H1 (cell line): Measurements from ENCODE around the gene SPG7. TPM values are rescaled to one million over a fixed set of nuclear protein-coding genes. Genes with fewer than 3 reads are reported as not detected.

Experiments used
- CTCF ChIA-PET: fragments of 300-600 bp; sonication (Branson Sonifier 250); formaldehyde crosslinking; loops from one replicate; lab custom pipeline; 2021; ENCODE audit not compliant: partially characterized antibody; lab: Charles Lee
- POLR2A ChIA-PET: fragments of 300-600 bp; sonication (Branson Sonifier 250); formaldehyde crosslinking; loops from one replicate; lab custom pipeline; 2021; ENCODE audit warnings: inconsistent platforms; ENCODE audit not compliant: partially characterized antibody; lab: Charles Lee
- DNase-seq, 2 experiments: peaks; one replicate each; pipeline versions ENCODE4 v3.0.0 to v3.0.0-alpha.2; 2010 to 2022; ENCODE audit warnings: low spot score in 2 of 2, low read depth in 1 of 2, mixed read lengths in 1 of 2
- FAIRE-seq: peaks from 2 replicates; lab custom pipeline; 2011; peaks lifted over from hg19 to GRCh38; lab: Jason Lieb, UNC
- H2AFZ ChIP-seq: 2 replicates; pipeline ENCODE4 v1.8.1; 2012; ENCODE audit warnings: low read length, inconsistent platforms
- H2AK5ac ChIP-seq: 2 replicates; pipeline ENCODE4 v1.6.1; 2013; ENCODE audit warnings: low read depth, low read length
- H2BK120ac ChIP-seq: replicated peaks from 2 replicates; pipeline ENCODE3; 2013; ENCODE audit warnings: low read depth, low read length, inconsistent platforms
- H2BK12ac ChIP-seq: 2 replicates; pipeline ENCODE4 v1.6.1; 2013; ENCODE audit warnings: low read depth, low read length
- H2BK15ac ChIP-seq: 2 replicates; pipeline ENCODE4 v1.6.1; 2013; ENCODE audit warnings: low read length
- H2BK20ac ChIP-seq: 2 replicates; pipeline ENCODE4 v1.6.1; 2013; ENCODE audit warnings: low read length
- H2BK5ac ChIP-seq: 2 replicates; pipeline ENCODE4 v1.6.1; 2013; ENCODE audit warnings: low read depth, low read length
- H3K14ac ChIP-seq: 2 replicates; pipeline ENCODE4 v1.6.1; 2013; ENCODE audit warnings: inconsistent platforms; ENCODE audit not compliant: insufficient read length
- H3K18ac ChIP-seq: 2 replicates; pipeline ENCODE4 v1.6.1; 2013; ENCODE audit warnings: low read length; ENCODE audit errors: extremely low read depth
- H3K23ac ChIP-seq: 2 replicates; pipeline ENCODE4 v1.6.1; 2013; ENCODE audit warnings: inconsistent platforms; ENCODE audit not compliant: insufficient read length
- H3K23me2 ChIP-seq: 2 replicates; pipeline ENCODE4 v1.6.1; 2013; ENCODE audit warnings: low read depth, low read length
- H3K27ac ChIP-seq: 2 replicates; pipeline ENCODE4 v1.6.1; 2011; ENCODE audit warnings: low read depth, low read length, inconsistent platforms
- H3K27me3 ChIP-seq, 4 experiments: replicated peaks in 1 of 4; 1 replicate in 1 of 4; 2 replicates in 3 of 4; pipeline versions ENCODE4 v1.6.1 to v1.8.1; 2011 to 2013; ENCODE audit warnings: low read length in 3 of 4, mild to moderate bottlenecking in 3 of 4, inconsistent platforms in 2 of 4, mixed read lengths in 2 of 4, moderate library complexity in 1 of 4; ENCODE audit not compliant: control insufficient read depth in 3 of 4, insufficient read depth in 3 of 4; ENCODE audit errors: extremely low read depth in 1 of 4
- H3K36me3 ChIP-seq, 4 experiments: 2 replicates each; pipeline versions ENCODE4 v1.6.1 to v1.8.1; 2011 to 2013; ENCODE audit warnings: mild to moderate bottlenecking in 4 of 4, low read length in 3 of 4, moderate library complexity in 2 of 4, control low read depth in 1 of 4, inconsistent platforms in 1 of 4; ENCODE audit not compliant: insufficient read depth in 4 of 4, control insufficient read depth in 2 of 4
- H3K4ac ChIP-seq: replicated peaks from 2 replicates; pipeline ENCODE3; 2013; ENCODE audit warnings: low read length, low read depth, mixed read lengths, inconsistent platforms; ENCODE audit not compliant: insufficient read length
- H3K4me1 ChIP-seq, 4 experiments: replicated peaks in 1 of 4; 1 replicate in 1 of 4; 2 replicates in 3 of 4; pipeline versions ENCODE4 v1.6.1 to v1.8.1; 2011 to 2013; ENCODE audit warnings: low read length in 3 of 4, inconsistent platforms in 2 of 4, mixed read lengths in 1 of 4; ENCODE audit not compliant: insufficient read depth in 4 of 4, control insufficient read depth in 3 of 4
- H3K4me2 ChIP-seq, 2 experiments: 2 replicates each; pipeline versions ENCODE4 v1.6.1 to v1.8.1; 2011 to 2013; ENCODE audit warnings: low read depth in 2 of 2, low read length in 2 of 2, control low read depth in 1 of 2, inconsistent platforms in 1 of 2, mild to moderate bottlenecking in 1 of 2; ENCODE audit not compliant: insufficient read depth in 1 of 2
- H3K4me3 ChIP-seq, 4 experiments: fragments of 200-600, 300-600 bp in 1 of 4; sonication (generic), shearing (Covaris generic), sonication (Bioruptor Twin) in 1 of 4; 2 replicates each; pipeline versions ENCODE4 v1.5.1 to v1.8.1; 2011 to 2016; ENCODE audit warnings: low read length in 4 of 4, low read depth in 3 of 4, control low read depth in 2 of 4, inconsistent platforms in 2 of 4, mild to moderate bottlenecking in 2 of 4, mixed read lengths in 1 of 4, moderate library complexity in 1 of 4; ENCODE audit not compliant: insufficient read depth in 2 of 4; ENCODE audit errors: extremely low read depth in 1 of 4
- H3K56ac ChIP-seq: replicated peaks from 2 replicates; pipeline ENCODE3; 2013; ENCODE audit warnings: low read depth, mild to moderate bottlenecking, mixed read lengths, low read length, inconsistent platforms; ENCODE audit not compliant: insufficient read length
- H3K79me1 ChIP-seq: 2 replicates; pipeline ENCODE4 v1.6.1; 2013; ENCODE audit warnings: low read depth, low read length, control low read depth
- H3K79me2 ChIP-seq, 2 experiments: 2 replicates each; pipeline versions ENCODE4 v1.6.1 to v1.8.1; 2012 to 2013; ENCODE audit warnings: low read length in 2 of 2, mild to moderate bottlenecking in 2 of 2, inconsistent platforms in 1 of 2; ENCODE audit not compliant: insufficient read depth in 2 of 2, control insufficient read depth in 1 of 2
- H3K9ac ChIP-seq, 4 experiments: replicated peaks in 1 of 4; 1 replicate in 1 of 4; 2 replicates in 3 of 4; pipeline versions ENCODE4 v1.6.1 to v1.8.1; 2011 to 2013; ENCODE audit warnings: low read depth in 3 of 4, low read length in 3 of 4, control low read depth in 2 of 4, mild to moderate bottlenecking in 2 of 4, moderate library complexity in 2 of 4, inconsistent platforms in 1 of 4; ENCODE audit errors: extremely low read depth in 1 of 4
- H3K9me3 ChIP-seq, 2 experiments: 2 replicates each; pipeline versions ENCODE4 v1.6.1 to v1.8.1; 2012 to 2013; ENCODE audit warnings: mild to moderate bottlenecking in 2 of 2, moderate library complexity in 2 of 2, control low read depth in 1 of 2, inconsistent platforms in 1 of 2, low read depth in 1 of 2, low read length in 1 of 2, mixed read lengths in 1 of 2; ENCODE audit not compliant: insufficient read depth in 2 of 2
- H4K20me1 ChIP-seq, 2 experiments: replicated peaks in 1 of 2; 2 replicates each; pipeline versions ENCODE3 to v1.8.1; 2011 to 2013; ENCODE audit warnings: inconsistent platforms in 2 of 2, low read length in 2 of 2, mild to moderate bottlenecking in 1 of 2; ENCODE audit not compliant: insufficient read depth in 2 of 2, control insufficient read depth in 1 of 2
- H4K5ac ChIP-seq: 2 replicates; pipeline ENCODE4 v1.6.1; 2013; ENCODE audit warnings: low read length, low read depth, mixed read lengths, inconsistent platforms; ENCODE audit not compliant: insufficient read length
- H4K8ac ChIP-seq: 2 replicates; pipeline ENCODE4 v1.8.0; 2013; ENCODE audit warnings: mild to moderate bottlenecking, moderate library complexity, low read length, inconsistent platforms; ENCODE audit not compliant: insufficient read depth; ENCODE audit errors: extremely low read depth
- H4K91ac ChIP-seq: replicated peaks from 2 replicates; pipeline ENCODE3; 2013; ENCODE audit warnings: low read length, mixed read lengths, inconsistent platforms; ENCODE audit not compliant: insufficient read length
- ASH2L ChIP-seq: fragments of 200-600, 300-600 bp; sonication (generic); IDR thresholded peaks from one replicate; pipeline ENCODE4 v1.7.1; 2017; ENCODE audit warnings: low read length
- BACH1 ChIP-seq: IDR thresholded peaks from 2 replicates; pipeline ENCODE4 v1.6.1; 2012; ENCODE audit warnings: low read length, improper control_type of control experiment
- CBX8 ChIP-seq: fragments of 300-800, 300-1000 bp; sonication (generic); IDR thresholded peaks from 2 replicates; pipeline ENCODE4 v1.7.1; 2016; ENCODE audit warnings: low read depth, low read length, borderline replicate concordance
- CTBP2 ChIP-seq: IDR thresholded peaks from 2 replicates; pipeline ENCODE4 v1.7.0; 2011; ENCODE audit warnings: borderline replicate concordance, mild to moderate bottlenecking, moderate library complexity, mixed read lengths, low read length; ENCODE audit not compliant: insufficient read depth, insufficient read length
- EGR1 ChIP-seq: IDR thresholded peaks from 2 replicates; pipeline ENCODE4 v1.6.1; 2011; ENCODE audit warnings: low read depth, low read length, borderline replicate concordance
- HDAC6 ChIP-seq: IDR thresholded peaks from one replicate; pipeline ENCODE4 v1.7.1; 2012; ENCODE audit warnings: low read depth, mild to moderate bottlenecking, inconsistent platforms, low read length, moderate library complexity
- SIX5 ChIP-seq: IDR thresholded peaks from 2 replicates; pipeline ENCODE4 v1.6.1; 2011; ENCODE audit warnings: mild to moderate bottlenecking, low read depth, low read length
- TAF1 ChIP-seq: IDR thresholded peaks from 2 replicates; pipeline ENCODE4 v1.6.1; 2011; ENCODE audit warnings: mild to moderate bottlenecking, low read depth, low read length
- TAF7 ChIP-seq: optimal IDR thresholded peaks from 2 replicates; pipeline ENCODE3; 2011; ENCODE audit warnings: low read depth, mild to moderate bottlenecking, inconsistent platforms, low read length, moderate library complexity, borderline replicate concordance
- YY1 ChIP-seq: IDR thresholded peaks from 2 replicates; pipeline ENCODE4 v1.6.1; 2011; ENCODE audit warnings: low read depth, mild to moderate bottlenecking, low read length
- WGBS, 2 experiments: shearing (Covaris generic) in 1 of 2; methylation state at CpG; one replicate each; pipeline versions ENCODE4 v1.1.6 to v1.1.7; 2013 to 2015; ENCODE audit warnings: low lambda C conversion rate in 2 of 2, mixed read lengths in 2 of 2, inconsistent platforms in 1 of 2, low coverage in 1 of 2, missing lambda C conversion rate in 1 of 2; ENCODE audit not compliant: insufficient replicate concordance in 2 of 2, insufficient coverage in 1 of 2, insufficient read length in 1 of 2; ENCODE audit errors: extremely low coverage in 1 of 2, missing lambda C conversion rate in 1 of 2; 5-methylcytosine and 5-hydroxymethylcytosine counted together
- polyA plus RNA-seq, 7 experiments: library from polyadenylated mRNA; depleted of rRNA in 3 of 7; stranded (reverse) in 5 of 7; unstranded in 2 of 7; fragments of >200 nt in 5 of 7; fragments of 200-250 nt in 2 of 7; gene quantifications; 1 replicate in 5 of 7; 2 replicates in 1 of 7; 4 replicates in 1 of 7; pipeline versions ENCODE4 v1.2.1 to v1.2.3, GENCODE V29; 2011 to 2013; ENCODE audit warnings: missing spikeins in 2 of 7, mixed read lengths in 2 of 7
- total RNA-seq: library from RNA; stranded (reverse); fragmentation: NEBNext Ultra II Directional; extraction: Animal tissue kit (Norgen Biotek cat#: 25700); gene quantifications from 2 replicates; pipeline ENCODE4 v1.2.1, GENCODE V29; 2021
- TF ChIP-seq, protein P1 (sequence below): IDR thresholded peaks from 2 replicates; pipeline ENCODE4 v1.6.1; 2012; ENCODE audit warnings: low read length, inconsistent platforms

SPG7 gene
- total and polyA plus RNA-seq, 2 of the 8 experiments (the other 6 are each of a cell fraction or from before 2014, with no cell fraction given): 72.1 to 113 TPM

DNA sequence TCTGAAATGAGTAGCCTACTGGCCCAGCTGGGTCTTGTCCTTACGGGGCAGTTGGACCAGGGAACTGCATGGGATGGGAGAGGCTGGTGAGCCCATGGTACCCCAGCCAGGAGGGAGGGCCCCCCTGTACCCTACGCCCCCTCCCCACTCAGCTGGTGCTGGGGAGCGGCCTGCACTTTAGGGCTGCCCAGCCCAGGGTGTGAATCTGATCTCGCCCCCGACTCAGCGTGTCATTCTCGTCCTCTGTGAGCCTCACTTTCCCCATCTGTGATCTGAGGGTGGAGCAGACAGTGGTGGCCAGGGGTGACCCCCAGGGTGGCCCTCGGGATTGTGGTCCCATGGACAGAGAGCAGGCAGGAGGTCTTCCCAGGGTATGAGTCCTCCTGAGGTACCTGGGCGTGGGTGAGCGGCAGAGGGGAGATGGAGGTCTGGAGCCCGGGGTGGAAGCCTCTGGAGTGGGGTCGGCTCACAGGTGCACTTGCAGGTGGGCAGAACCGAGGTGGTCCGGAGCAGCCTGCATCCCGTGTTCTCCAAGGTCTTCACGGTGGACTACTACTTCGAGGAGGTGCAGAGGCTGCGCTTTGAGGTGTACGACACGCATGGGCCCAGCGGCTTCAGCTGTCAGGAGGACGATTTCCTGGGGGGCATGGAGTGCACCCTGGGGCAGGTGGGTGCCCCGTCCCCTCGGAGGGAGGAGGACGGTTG is 69.0 kb downstream of the SPG7 start:
- DNase-seq (no peak), FAIRE-seq (no peak)
- peaks cover 0 to 14% (median 2%) of the 10 kb centered on the region in 4 experiments; a peak in 5 of 8 replicates for H3K36me3 ChIP-seq
- no peak overlapping the region for H2BK12ac ChIP-seq
- H3K4me1 ChIP-seq: peaks cover 0 to 10% (median 6%) of the 10 kb centered on the region in 4 experiments; a peak in 5 of 7 replicates
- WGBS, 2 experiments: 87% methylated on average over 23 of the region's 25 CpGs; no CpG with 5 or more reads in 1 of the 2 experiments
- H3K14ac ChIP-seq: no peak overlapping the region
- no peak overlapping the region for H3K18ac ChIP-seq
- H3K9ac ChIP-seq: no peak overlapping the region
- CTCF ChIA-PET: interaction anchor here (0.7 to 1.5 kb wide), 4 partner anchors 14 to 123 kb away, joined by 3 to 7 read pairs (median 3); no protein-coding TSS in a partner anchor
- H3K27ac ChIP-seq: no peak overlapping the region
- H2BK120ac ChIP-seq: no peak overlapping the region
- H3K79me2 ChIP-seq: no peaks in the 10 kb centered on the region
- no peak overlapping the region for H3K56ac ChIP-seq
- H2BK5ac ChIP-seq: no peak overlapping the region
- peaks cover 0 to 4% of the 10 kb centered on the region in 2 experiments; a peak in 2 of 4 replicates for H3K9me3 ChIP-seq
- H3K27me3 ChIP-seq: peaks cover 4 to 30% (median 21%) of the 10 kb centered on the region in 4 experiments; a peak in 6 of 7 replicates
- no peak overlapping the region for H2BK15ac ChIP-seq
- H4K91ac ChIP-seq: no peak overlapping the region
- H3K4me3 ChIP-seq: peak overlapping the region in 2 of 4 experiments; percentile 72 to 86; a peak in 1 of 8 replicates
- H3K23me2 ChIP-seq: peaks cover 6% of the 10 kb centered on the region; the same call in 1 of the 2 replicates
- peak overlapping the region; percentile 69 for H3K4ac ChIP-seq
- H4K8ac ChIP-seq: no peak overlapping the region
- POLR2A ChIA-PET: interaction anchor here (2.9 to 3.4 kb wide), 2 partner anchors 11 to 14 kb away, joined by 22 read pairs; no protein-coding TSS in a partner anchor
- H3K4me2 ChIP-seq: peak overlapping the region; percentile 62 to 82; a peak in 3 of 4 replicates
- H3K23ac ChIP-seq: no peak overlapping the region
- no peak overlapping the region for H2AK5ac ChIP-seq
- peaks cover 0 to 10% of the 10 kb centered on the region in 2 experiments for H4K20me1 ChIP-seq
- no peak overlapping the region for H2BK20ac ChIP-seq
- no peak overlapping the region for H2AFZ ChIP-seq
- H3K79me1 ChIP-seq: peaks cover 4% of the 10 kb centered on the region; the same call in 1 of the 2 replicates
- H4K5ac ChIP-seq: no peak overlapping the region
- TF ChIP-seq EGR1 (no peak), TAF1 (no peak), YY1 (no peak), SIX5 (no peak), HDAC6 (no peak), TAF7 (no peak), CBX8 (no peak), BACH1 (no peak), CTBP2 (no peak), ASH2L (no peak)
- TF ChIP-seq, protein P1, sequence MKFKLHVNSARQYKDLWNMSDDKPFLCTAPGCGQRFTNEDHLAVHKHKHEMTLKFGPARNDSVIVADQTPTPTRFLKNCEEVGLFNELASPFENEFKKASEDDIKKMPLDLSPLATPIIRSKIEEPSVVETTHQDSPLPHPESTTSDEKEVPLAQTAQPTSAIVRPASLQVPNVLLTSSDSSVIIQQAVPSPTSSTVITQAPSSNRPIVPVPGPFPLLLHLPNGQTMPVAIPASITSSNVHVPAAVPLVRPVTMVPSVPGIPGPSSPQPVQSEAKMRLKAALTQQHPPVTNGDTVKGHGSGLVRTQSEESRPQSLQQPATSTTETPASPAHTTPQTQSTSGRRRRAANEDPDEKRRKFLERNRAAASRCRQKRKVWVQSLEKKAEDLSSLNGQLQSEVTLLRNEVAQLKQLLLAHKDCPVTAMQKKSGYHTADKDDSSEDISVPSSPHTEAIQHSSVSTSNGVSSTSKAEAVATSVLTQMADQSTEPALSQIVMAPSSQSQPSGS: no peak
